Chondrocyte (in vitro differentiated cells): ENCODE data around the gene MFNG. TPM values are rescaled to one million over a fixed set of nuclear protein-coding genes. Genes with fewer than 3 reads are reported as not detected.

Experiments used
- DNase-seq: peaks from one replicate; pipeline ENCODE4 v3.0.0; 2021; ENCODE audit warnings: mixed read lengths, low spot score
- H3K27ac Mint-ChIP-seq: one replicate; pipeline ENCODE4 v1.8.0; 2021; ENCODE audit warnings: mild to moderate bottlenecking, moderate library complexity, mixed read lengths; ENCODE audit not compliant: unreplicated experiment
- H3K27me3 Mint-ChIP-seq: 2 replicates; pipeline ENCODE4 v1.8.0; 2021; ENCODE audit warnings: low read depth, mixed read lengths
- H3K36me3 Mint-ChIP-seq: 2 replicates; pipeline ENCODE4 v1.8.0; 2021; ENCODE audit warnings: low read depth, mixed read lengths
- H3K4me1 Mint-ChIP-seq: 2 replicates; pipeline ENCODE4 v1.8.0; 2021; ENCODE audit warnings: low read depth, mild to moderate bottlenecking, mixed read lengths
- H3K4me3 Mint-ChIP-seq: one replicate; pipeline ENCODE4 v1.8.0; 2021; ENCODE audit warnings: mild to moderate bottlenecking, moderate library complexity, mixed read lengths; ENCODE audit not compliant: unreplicated experiment
- H3K9me3 Mint-ChIP-seq: 2 replicates; pipeline ENCODE4 v1.8.0; 2021; ENCODE audit warnings: low read depth, mixed read lengths
- CTCF ChIP-seq: fragments of 200-600 bp; sonication (generic); IDR thresholded peaks from 2 replicates; pipeline ENCODE4 v1.5.0; 2021; ENCODE audit warnings: antibody characterized with exemption, mild to moderate bottlenecking, moderate library complexity
- total RNA-seq: library from RNA; stranded (reverse); gene quantifications from 3 replicates; pipeline ENCODE4 v1.2.1, GENCODE V29; 2021

The MFNG gene
- total RNA-seq, 1 donor from 2014 or later = 1.1 TPM

DNA sequence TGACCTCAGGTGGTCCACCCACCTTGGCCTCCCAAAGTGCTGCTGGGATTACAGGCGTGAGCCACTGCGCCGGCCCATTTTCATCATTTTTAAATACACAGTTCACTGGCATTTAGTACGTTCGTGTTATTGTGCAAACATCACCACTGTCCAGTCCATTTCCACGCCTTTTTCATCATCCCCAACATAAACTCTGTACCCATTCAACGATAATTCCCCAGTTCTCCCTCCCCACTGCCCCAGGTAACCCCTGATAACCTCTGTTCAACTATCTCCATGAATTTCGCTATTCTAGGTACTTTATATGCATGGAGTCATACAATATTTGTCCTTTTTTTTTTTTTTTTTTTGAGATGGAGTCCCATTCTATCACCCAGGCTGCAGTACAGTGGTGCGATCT, 40.7 kb downstream of the MFNG start:
- H3K4me3 Mint-ChIP-seq = no peak overlapping the region
- H3K4me1 Mint-ChIP-seq = no peaks in the 10 kb centered on the region
- H3K9me3 Mint-ChIP-seq = peaks cover 9% of the 10 kb centered on the region
- H3K27ac Mint-ChIP-seq = no peak overlapping the region
- H3K27me3 Mint-ChIP-seq = peaks cover 12% of the 10 kb centered on the region
- no peak for DNase-seq
- H3K36me3 Mint-ChIP-seq = peaks cover 4% of the 10 kb centered on the region
- no peak for TF ChIP-seq CTCF

GRCh38 chr22:37443977-37444376, 42.2 kb downstream of the MFNG start:
- Mint-ChIP-seq H3K4me3 (no peak overlapping the region), H3K27ac (no peak overlapping the region), H3K36me3 (peaks cover 4% of the 10 kb centered on the region), H3K27me3 (peaks cover 12% of the 10 kb centered on the region), H3K4me1 (no peaks in the 10 kb centered on the region), H3K9me3 (peaks cover 10% of the 10 kb centered on the region)
- TF ChIP-seq CTCF = no peak
- DNase-seq = no peak

DNA sequence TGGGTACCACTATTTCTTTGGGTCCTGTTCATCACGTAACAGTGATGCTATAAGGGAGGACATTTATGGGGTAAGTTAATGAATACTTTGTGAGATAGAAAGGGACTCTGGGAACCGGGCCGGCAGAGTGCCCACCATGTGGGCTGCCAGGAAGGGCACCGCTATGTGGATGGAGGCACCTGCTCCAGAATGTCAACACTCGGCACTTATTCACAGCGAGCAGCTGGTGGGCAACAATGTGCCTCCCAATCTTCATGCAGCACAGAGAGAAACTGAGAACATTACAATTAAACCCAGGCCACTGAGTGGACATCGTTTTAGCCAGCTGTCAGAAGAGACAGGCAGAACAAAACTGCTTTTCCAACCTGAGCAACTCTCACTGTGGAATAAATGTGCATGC, 43.1 kb downstream of the MFNG start:
- Mint-ChIP-seq H3K4me3 (no peak overlapping the region), H3K4me1 (no peaks in the 10 kb centered on the region), H3K27ac (no peak overlapping the region), H3K36me3 (peaks cover 4% of the 10 kb centered on the region), H3K9me3 (peaks cover 10% of the 10 kb centered on the region), H3K27me3 (peaks cover 11% of the 10 kb centered on the region)
- no peak for DNase-seq
- TF ChIP-seq CTCF = no peak

- Mint-ChIP-seq H3K27ac (no peak overlapping the region), H3K36me3 (peaks cover 4% of the 10 kb centered on the region), H3K27me3 (peaks cover 10% of the 10 kb centered on the region), H3K9me3 (peaks cover 10% of the 10 kb centered on the region), H3K4me1 (no peaks in the 10 kb centered on the region), H3K4me3 (no peak overlapping the region)
- no peak for TF ChIP-seq CTCF
- no peak for DNase-seq
These were observed 43.6 kb downstream of the MFNG start for GRCh38 chr22:37442537-37442936.

DNA sequence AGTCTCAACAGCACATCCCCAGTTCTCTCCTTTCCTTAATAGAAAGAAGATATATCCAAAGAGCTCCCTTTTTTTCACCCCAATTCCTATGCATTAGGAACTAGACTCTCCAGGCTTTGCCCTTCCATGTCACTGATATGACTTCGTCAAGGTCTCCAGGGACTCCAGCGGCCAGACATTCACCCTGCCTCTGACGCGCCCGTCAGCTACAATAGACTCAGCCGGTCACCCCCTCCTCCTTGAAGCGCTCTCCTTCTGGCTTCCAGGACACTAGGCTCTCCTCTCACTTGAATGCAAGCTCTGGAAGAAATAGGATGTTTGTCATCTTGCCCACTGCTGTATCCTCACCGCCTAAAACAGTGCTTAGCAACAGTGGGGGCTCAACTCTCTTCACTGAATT, 44.0 kb downstream of the MFNG start:
- Mint-ChIP-seq H3K4me1 (no peaks in the 10 kb centered on the region), H3K4me3 (no peak overlapping the region), H3K27me3 (peaks cover 7% of the 10 kb centered on the region), H3K27ac (no peak overlapping the region), H3K9me3 (peaks cover 10% of the 10 kb centered on the region), H3K36me3 (peaks cover 4% of the 10 kb centered on the region)
- no peak for TF ChIP-seq CTCF
- DNase-seq = no peak
